Measurements from ENCODE around the gene RPL10A.
A peak's percentile ranks its signal among the peaks of the same experiment; 100 is the strongest.

The RPL10A gene

GRCh38 chr6:35452183-35453090, 15.8 kb upstream of the RPL10A start, which contains the start of gene FANCE:
Gene FANCE (plus strand): TSS chr6:35452338. CDS start chr6:35452546, 208 bp downstream.
- H3K27ac Mint-ChIP-seq = no peak within 1 kb of the TSS
- DNase-seq = peak; percentile 100
- no peak for TF ChIP-seq CTCF (IDR thresholded peaks at IDR 0.05)
- H3K36me3 Mint-ChIP-seq (ENCODE audit: low read depth) = peaks cover 16% of the 10 kb centered on the region
- H3K4me1 Mint-ChIP-seq = peaks cover 40% of the 10 kb centered on the region
- H3K9me3 Mint-ChIP-seq = no peaks in the 10 kb centered on the region
- peaks cover 18% of the 10 kb centered on the region for H3K27me3 Mint-ChIP-seq (ENCODE audit: low read depth, poor library complexity)
- peak within 1 kb of the TSS; percentile 86 for H3K4me3 Mint-ChIP-seq

- Mint-ChIP-seq H3K9me3 (no peaks in the 10 kb centered on the region), H3K4me3 (peak overlapping the region; percentile 86), H3K36me3 (ENCODE audit: low read depth) (peaks cover 24% of the 10 kb centered on the region), H3K27ac (no peak overlapping the region), H3K4me1 (peaks cover 46% of the 10 kb centered on the region), H3K27me3 (ENCODE audit: low read depth, poor library complexity) (peaks cover 18% of the 10 kb centered on the region)
- no peak for DNase-seq
- TF ChIP-seq CTCF (IDR thresholded peaks at IDR 0.05) = no peak
Observed at GRCh38 chr6:35453236-35453635, 15.0 kb upstream of the RPL10A start.

DNA sequence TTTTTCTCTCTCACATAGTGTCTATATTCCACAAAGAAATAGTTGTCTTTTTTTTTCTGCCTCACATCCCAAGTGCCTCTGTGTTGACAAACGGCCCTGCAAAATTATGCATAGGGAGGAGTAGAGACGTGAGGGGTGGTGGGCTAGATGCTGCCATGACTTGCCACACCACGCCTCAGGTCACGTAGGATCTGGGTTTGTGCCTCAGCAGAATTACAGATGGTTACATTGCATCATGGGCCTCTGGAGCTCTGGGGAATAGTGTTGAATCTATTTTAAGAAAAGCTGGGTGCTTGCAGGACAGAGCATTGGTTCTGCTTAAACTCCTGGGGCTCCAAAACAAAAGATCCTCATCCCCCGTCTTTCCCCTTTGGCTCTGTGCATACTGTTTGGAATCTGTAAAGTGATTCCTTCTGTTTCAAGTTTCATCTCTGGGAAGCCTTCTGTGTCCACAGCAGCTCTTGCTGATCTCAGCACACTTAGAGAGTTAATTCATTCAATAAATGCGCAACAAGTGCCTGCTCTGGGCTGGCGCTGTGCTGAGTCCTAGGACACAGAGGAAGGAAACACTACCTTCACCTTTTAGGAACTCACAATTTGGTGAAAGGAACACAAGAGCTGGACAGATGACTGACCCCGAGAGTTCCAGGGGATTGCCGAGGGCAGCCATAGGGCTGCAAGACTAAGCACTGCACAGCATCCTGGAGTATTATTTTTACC, 13.7 kb upstream of the RPL10A start:
- Mint-ChIP-seq H3K27ac (peak overlapping the region; percentile 78), H3K4me3 (peak overlapping the region; percentile 86), H3K27me3 (ENCODE audit: low read depth, poor library complexity) (peaks cover 21% of the 10 kb centered on the region), H3K36me3 (ENCODE audit: low read depth) (peaks cover 30% of the 10 kb centered on the region), H3K4me1 (peaks cover 47% of the 10 kb centered on the region), H3K9me3 (no peaks in the 10 kb centered on the region)
- DNase-seq = no peak
- no peak for TF ChIP-seq CTCF (IDR thresholded peaks at IDR 0.05)

DNA sequence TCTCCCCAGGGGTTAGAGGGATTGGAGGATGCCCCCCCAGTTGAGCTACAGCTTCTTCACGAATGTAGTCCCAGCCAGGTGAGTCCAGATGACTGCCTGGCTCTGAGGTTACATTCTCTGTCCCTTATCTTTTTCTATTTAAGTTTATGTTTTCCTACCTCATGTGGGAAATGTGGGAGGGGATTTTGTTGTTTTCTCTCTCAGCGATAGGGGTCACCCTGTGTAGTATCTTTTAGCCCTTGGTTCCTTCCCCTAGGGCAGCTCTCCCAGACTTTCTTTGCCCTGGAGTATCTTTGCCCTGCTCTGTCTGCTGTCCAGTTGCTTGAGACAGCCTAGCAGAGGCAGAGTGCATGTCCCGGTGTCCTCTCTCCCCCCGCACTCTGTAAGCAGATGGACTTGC, 10.3 kb upstream of the RPL10A start:
- H3K27me3 Mint-ChIP-seq (ENCODE audit: low read depth, poor library complexity) = peaks cover 3% of the 10 kb centered on the region
- no peak for DNase-seq
- no peak overlapping the region for H3K4me3 Mint-ChIP-seq
- H3K36me3 Mint-ChIP-seq (ENCODE audit: low read depth) = peaks cover 55% of the 10 kb centered on the region
- peak overlapping the region; percentile 18 for H3K27ac Mint-ChIP-seq
- H3K4me1 Mint-ChIP-seq = peaks cover 33% of the 10 kb centered on the region
- H3K9me3 Mint-ChIP-seq = no peaks in the 10 kb centered on the region
- TF ChIP-seq CTCF (IDR thresholded peaks at IDR 0.05) = no peak

GRCh38 chr6:35461270-35461669, 6.9 kb upstream of the RPL10A start:
- Mint-ChIP-seq H3K4me1 (peaks cover 10% of the 10 kb centered on the region), H3K4me3 (no peak overlapping the region), H3K27ac (peak overlapping the region; percentile 18), H3K9me3 (no peaks in the 10 kb centered on the region), H3K27me3 (ENCODE audit: low read depth, poor library complexity) (peaks cover 3% of the 10 kb centered on the region), H3K36me3 (ENCODE audit: low read depth) (peaks cover 71% of the 10 kb centered on the region)
- TF ChIP-seq CTCF (IDR thresholded peaks at IDR 0.05) = no peak
- DNase-seq = no peak
